Tibial nerve (tissue), 4 donors: ENCODE data around the gene PREX1. TPM values are rescaled to one million over a fixed set of nuclear protein-coding genes. Genes with fewer than 3 reads are reported as not detected.
A peak's percentile ranks its signal among the peaks of the same experiment; 100 is the strongest.

Experiments
- DNase-seq, 2 donors: peaks; one replicate each; pipeline ENCODE4 v3.0.0-alpha.2; 2019; ENCODE audit warnings: low spot score in 2 of 2
- H3K27ac ChIP-seq, 4 donors: fragments of 200-600 bp; sonication (generic) in 3 of 4; one replicate each; pipeline ENCODE4 v1.5.1; 2017 to 2019; ENCODE audit warnings: mild to moderate bottlenecking in 1 of 4
- H3K27me3 ChIP-seq, 2 donors: fragments of 200-600 bp; sonication (generic) in 1 of 2; one replicate each; pipeline versions ENCODE4 v1.5.1 to v1.6.0; 2017 to 2019
- H3K36me3 ChIP-seq, 3 donors: fragments of 200-600 bp; sonication (generic); one replicate each; pipeline ENCODE4 v1.5.1; 2018 to 2019
- H3K4me1 ChIP-seq, 4 donors: fragments of 200-600 bp; sonication (generic) in 3 of 4; one replicate each; pipeline ENCODE4 v1.5.1; 2017 to 2019
- H3K4me3 ChIP-seq, 4 donors: fragments of 200-600 bp; sonication (generic) in 3 of 4; one replicate each; pipeline ENCODE4 v1.5.1; 2017 to 2019; ENCODE audit warnings: mild to moderate bottlenecking in 1 of 4, moderate library complexity in 1 of 4
- H3K9me3 ChIP-seq, 4 donors: fragments of 200-600 bp; sonication (generic) in 3 of 4; one replicate each; pipeline ENCODE4 v1.5.1; 2017 to 2019
- EP300 ChIP-seq, 2 donors: sonication (generic); formaldehyde crosslinking; IDR thresholded peaks; one replicate each; pipeline ENCODE4 v1.6.1; 2017; ENCODE audit warnings: antibody characterized with exemption in 2 of 2, mild to moderate bottlenecking in 1 of 2
- POLR2A ChIP-seq, 2 donors: fragments of 450-650 bp; IDR thresholded peaks; one replicate each; pipeline ENCODE4 v1.6.1; 2017; ENCODE audit warnings: antibody characterized with exemption in 2 of 2, mild to moderate bottlenecking in 2 of 2, moderate library complexity in 2 of 2
- WGBS, 2 donors: methylation state at CpG; one replicate each; pipeline ENCODE4 v1.1.5; 2018; 5-methylcytosine and 5-hydroxymethylcytosine counted together
- total RNA-seq, 4 donors: library from RNA; depleted of rRNA; stranded (reverse); fragments of >200 nt; gene quantifications; one replicate each; pipeline ENCODE4 v1.1.0, GENCODE V29; 2016
- TF ChIP-seq, protein P1 (sequence below), 5 experiments: fragments of 200-600 bp in 3 of 5; fragments of 450-650 bp in 2 of 5; sonication (generic) in 3 of 5; IDR thresholded peaks; one replicate each; pipeline ENCODE4 v1.5.1; 2016 to 2019; ENCODE audit warnings: antibody characterized with exemption in 5 of 5, mild to moderate bottlenecking in 3 of 5, moderate library complexity in 2 of 5

Gene PREX1
- total RNA-seq, 4 donors from 2014 or later = 30.1 to 50.7 (median 32.5) TPM

DNA sequence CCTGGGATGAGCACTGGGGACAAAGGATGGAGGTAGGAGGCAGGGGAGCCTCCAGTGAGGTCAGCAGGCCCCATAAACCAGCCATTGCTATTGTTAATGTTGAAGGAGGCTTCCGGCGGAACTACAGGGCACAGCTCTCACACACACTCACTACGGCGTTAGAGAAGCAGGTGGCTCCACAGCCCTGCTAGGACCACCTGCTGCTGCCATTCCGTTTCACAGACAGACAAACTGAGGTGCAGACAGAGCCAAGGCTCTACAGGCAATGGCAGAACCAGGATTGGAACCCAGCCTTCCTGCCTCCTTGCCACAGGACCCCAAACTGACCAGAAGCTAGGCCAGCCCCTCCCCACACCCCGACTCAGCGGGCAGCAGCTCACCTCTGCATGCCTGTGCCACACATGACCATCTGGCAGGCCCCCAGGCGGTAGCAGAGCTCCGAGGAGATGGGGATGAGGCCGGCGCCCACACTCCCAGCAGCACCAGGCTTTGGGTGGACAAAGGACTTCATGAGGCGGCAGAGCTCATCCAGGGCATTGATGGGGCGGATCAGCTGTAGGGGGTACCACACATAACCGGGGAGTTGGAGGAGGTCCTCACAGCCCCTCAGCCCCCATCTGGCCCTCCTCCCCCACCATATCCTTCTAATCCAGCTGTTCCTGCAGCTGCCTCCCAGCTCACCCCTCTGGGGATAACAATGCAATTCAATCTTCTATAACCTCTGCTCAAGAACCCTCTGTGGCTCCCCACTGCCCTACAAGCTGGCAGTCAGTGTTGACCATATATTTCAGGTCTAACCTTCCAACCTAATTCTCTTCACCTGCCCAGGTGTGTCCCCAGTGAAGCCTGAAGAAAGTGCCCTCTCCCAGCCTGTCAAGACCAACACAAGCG is 198.5 kb downstream of the PREX1 start:
- TF ChIP-seq, protein P1, sequence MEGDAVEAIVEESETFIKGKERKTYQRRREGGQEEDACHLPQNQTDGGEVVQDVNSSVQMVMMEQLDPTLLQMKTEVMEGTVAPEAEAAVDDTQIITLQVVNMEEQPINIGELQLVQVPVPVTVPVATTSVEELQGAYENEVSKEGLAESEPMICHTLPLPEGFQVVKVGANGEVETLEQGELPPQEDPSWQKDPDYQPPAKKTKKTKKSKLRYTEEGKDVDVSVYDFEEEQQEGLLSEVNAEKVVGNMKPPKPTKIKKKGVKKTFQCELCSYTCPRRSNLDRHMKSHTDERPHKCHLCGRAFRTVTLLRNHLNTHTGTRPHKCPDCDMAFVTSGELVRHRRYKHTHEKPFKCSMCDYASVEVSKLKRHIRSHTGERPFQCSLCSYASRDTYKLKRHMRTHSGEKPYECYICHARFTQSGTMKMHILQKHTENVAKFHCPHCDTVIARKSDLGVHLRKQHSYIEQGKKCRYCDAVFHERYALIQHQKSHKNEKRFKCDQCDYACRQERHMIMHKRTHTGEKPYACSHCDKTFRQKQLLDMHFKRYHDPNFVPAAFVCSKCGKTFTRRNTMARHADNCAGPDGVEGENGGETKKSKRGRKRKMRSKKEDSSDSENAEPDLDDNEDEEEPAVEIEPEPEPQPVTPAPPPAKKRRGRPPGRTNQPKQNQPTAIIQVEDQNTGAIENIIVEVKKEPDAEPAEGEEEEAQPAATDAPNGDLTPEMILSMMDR (IDR thresholded peaks at IDR 0.05) = no peak
- TF ChIP-seq EP300 (IDR thresholded peaks at IDR 0.05) = no peak
- no peak for TF ChIP-seq POLR2A (IDR thresholded peaks at IDR 0.05)

DNA sequence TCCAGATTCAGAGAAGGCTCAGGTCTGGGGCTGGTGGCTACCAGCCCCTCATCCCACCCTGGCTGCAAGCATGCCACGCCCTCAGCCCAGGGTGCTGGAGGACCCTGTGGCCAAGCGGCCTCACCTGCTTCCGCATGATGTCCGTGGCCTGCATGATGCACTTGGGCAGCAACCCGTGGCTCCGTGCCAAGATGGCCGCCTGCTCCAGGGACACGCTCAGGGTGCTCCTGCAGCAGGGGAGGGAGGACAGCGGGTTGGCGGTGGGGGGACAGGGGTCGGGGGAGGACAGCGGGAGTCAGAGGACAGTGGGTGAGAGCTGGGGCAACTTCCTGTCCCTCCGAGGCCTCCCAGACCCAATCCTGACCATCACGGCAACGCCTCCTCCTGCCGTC is 200.1 kb downstream of the PREX1 start:
- peaks cover 0 to 86% (median 22%) of the 10 kb centered on the region in 3 donors for H3K36me3 ChIP-seq
- H3K4me3 ChIP-seq = no peak overlapping the region
- H3K27me3 ChIP-seq = no peaks in the 10 kb centered on the region
- WGBS, 2 donors = 77 to 83% methylated on average over 16 of the region's 16 CpGs
- TF ChIP-seq, protein P1 (IDR thresholded peaks at IDR 0.05) = no peak
- TF ChIP-seq EP300 (IDR thresholded peaks at IDR 0.05) = no peak
- TF ChIP-seq POLR2A (IDR thresholded peaks at IDR 0.05) = no peak
- no peak for DNase-seq
- no peaks in the 10 kb centered on the region for H3K4me1 ChIP-seq
- H3K9me3 ChIP-seq = no peaks in the 10 kb centered on the region
- H3K27ac ChIP-seq = no peak overlapping the region

More for the DNA sequence above, 198.5 kb downstream of the PREX1 start:
- H3K36me3 ChIP-seq = peaks cover 0 to 96% (median 23%) of the 10 kb centered on the region in 3 donors
- no peaks in the 10 kb centered on the region for H3K9me3 ChIP-seq
- 86 to 88% methylated on average over 13 to 15 of the region's 15 CpGs for WGBS, 2 donors
- H3K27me3 ChIP-seq = no peaks in the 10 kb centered on the region
- no peaks in the 10 kb centered on the region for H3K4me1 ChIP-seq
- no peak overlapping the region for H3K4me3 ChIP-seq
- no peak for DNase-seq
- H3K27ac ChIP-seq = no peak overlapping the region

DNA sequence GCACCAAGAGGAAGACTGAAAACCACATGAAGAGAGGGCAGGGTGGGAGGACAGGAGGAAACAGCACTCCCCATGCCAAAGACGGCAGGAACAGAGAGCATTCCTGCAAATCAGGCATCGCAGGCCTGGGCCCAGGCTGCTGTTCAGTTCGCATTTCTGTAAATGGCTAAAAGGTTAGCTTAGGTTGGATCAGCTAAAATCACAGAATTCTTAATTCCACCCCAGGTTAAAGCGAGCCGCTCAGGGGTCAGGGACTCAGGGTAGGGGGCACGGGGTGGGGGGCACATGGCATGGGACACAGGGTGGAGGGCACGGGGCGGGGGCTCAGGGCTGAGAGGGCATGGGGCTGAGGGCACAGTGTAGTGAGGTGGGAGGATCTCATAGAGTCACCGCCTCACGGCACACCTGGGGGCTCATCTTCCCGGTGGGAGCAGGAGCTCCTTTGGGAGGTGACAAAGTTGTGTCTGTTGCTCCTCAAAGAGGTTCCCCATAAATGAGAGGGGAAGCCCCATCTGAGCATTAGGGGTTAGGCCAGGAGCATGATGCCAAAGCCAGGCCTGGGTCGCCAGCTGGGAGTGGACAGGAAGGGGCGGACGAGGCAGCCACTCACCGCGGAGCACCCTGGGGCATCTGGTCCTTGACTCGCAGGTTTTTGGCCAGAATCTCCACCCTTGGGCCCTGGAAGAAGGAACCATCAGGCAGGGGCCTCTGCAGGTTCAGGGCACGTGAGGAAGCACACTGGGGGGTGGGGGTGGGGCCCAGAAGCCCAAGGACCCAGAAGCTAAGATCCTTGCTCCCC is 200.7 kb downstream of the PREX1 start:
- H3K4me3 ChIP-seq = no peak overlapping the region
- no peak for DNase-seq
- H3K27ac ChIP-seq = peak overlapping the region in 1 of 4 donors; percentile 25
- no peaks in the 10 kb centered on the region for H3K27me3 ChIP-seq
- no peaks in the 10 kb centered on the region for H3K9me3 ChIP-seq
- no peaks in the 10 kb centered on the region for H3K4me1 ChIP-seq
- TF ChIP-seq EP300 (IDR thresholded peaks at IDR 0.05) (no peak), POLR2A (IDR thresholded peaks at IDR 0.05) (no peak)
- TF ChIP-seq, protein P1 (IDR thresholded peaks at IDR 0.05) = no peak
- WGBS, 2 donors = 84 to 85% methylated on average over 17 to 18 of the region's 18 CpGs
- H3K36me3 ChIP-seq = peaks cover 0 to 80% (median 22%) of the 10 kb centered on the region in 3 donors

DNA sequence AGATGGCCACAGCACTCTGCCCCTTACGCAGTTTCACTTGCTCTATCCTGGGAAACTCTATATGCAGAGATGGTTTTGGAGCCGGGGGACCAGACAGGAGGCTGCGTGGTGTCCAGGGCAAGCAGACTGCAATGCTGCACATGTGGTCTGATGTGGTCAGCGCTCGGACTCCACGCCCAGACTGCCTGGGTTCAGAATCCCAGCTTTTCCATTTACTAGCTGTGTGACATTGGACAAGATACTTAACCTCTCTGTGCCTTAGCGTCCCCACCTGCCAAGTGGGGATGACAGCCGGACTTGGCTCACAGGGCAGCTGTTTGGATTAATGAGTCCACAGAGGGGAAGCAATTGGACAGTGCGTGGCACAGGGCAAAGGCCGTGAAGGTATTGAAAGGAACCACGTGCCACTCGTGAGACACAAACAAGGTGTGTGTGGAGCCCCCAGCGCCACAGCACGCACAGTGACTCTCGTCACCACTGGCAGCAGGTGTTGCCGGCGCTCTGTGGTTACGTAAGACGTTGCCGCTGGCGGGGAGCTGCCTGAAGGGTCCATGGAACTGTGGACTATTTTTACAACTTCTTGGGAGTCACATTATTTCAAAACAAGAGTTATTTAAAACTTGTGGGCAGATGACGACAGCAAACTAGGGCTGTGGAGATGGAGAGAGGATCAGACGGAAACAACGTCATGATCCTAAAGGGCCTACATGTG is 201.4 kb downstream of the PREX1 start:
- Histone ChIP-seq H3K4me1 (peaks cover 0 to 1% (median 0%) of the 10 kb centered on the region in 4 donors), H3K27me3 (no peaks in the 10 kb centered on the region), H3K36me3 (peaks cover 0 to 73% (median 22%) of the 10 kb centered on the region in 3 donors), H3K9me3 (no peaks in the 10 kb centered on the region), H3K4me3 (no peak overlapping the region), H3K27ac (no peak overlapping the region)
- DNase-seq = no peak
- WGBS, 2 donors = 71 to 73% methylated on average over 21 to 24 of the region's 24 CpGs
- TF ChIP-seq EP300 (IDR thresholded peaks at IDR 0.05) = peak in 1 of 2 donors; percentile 12
- TF ChIP-seq, protein P1 (IDR thresholded peaks at IDR 0.05) = no peak
